AG09319 (cell line): ENCODE data around the gene SLC25A26.
"Not testable (repeated sequence)": the region's sequence is repeated elsewhere in the genome, so short reads cannot be mapped to it uniquely, and the experiment has no call there.

Experiments used
- DNase-seq: peaks from one replicate; pipeline ENCODE4 v3.0.0-alpha.2; 2010; ENCODE audit warnings: low read depth; ENCODE audit errors: extremely low read depth
- CTCF ChIP-seq: IDR thresholded peaks from 2 replicates; pipeline ENCODE4 v1.5.1; 2011; ENCODE audit warnings: low read depth, mild to moderate bottlenecking, inconsistent platforms, low read length, moderate library complexity

Gene SLC25A26

GRCh38 chr3:66415867-66416428 lies 195.1 kb downstream of the SLC25A26 start:
- TF ChIP-seq CTCF: no peak
- DNase-seq: no peak

- no peak for TF ChIP-seq CTCF
- no peak for DNase-seq
Observed at GRCh38 chr3:66416556-66417304, 195.9 kb downstream of the SLC25A26 start.

GRCh38 chr3:66418475-66418931 lies 197.7 kb downstream of the SLC25A26 start:
- no peak for DNase-seq
- TF ChIP-seq CTCF: no peak

GRCh38 chr3:66419036-66419435 lies 198.2 kb downstream of the SLC25A26 start:
- TF ChIP-seq CTCF: no peak
- no peak for DNase-seq

- not testable (repeated sequence) for DNase-seq
Observed at GRCh38 chr3:66421144-66421543, 200.3 kb downstream of the SLC25A26 start.

GRCh38 chr3:66421893-66422292 lies 201.1 kb downstream of the SLC25A26 start:
- not testable (repeated sequence) for DNase-seq

GRCh38 chr3:66423791-66424190 lies 203.0 kb downstream of the SLC25A26 start:
- DNase-seq: no peak
- no peak for TF ChIP-seq CTCF

GRCh38 chr3:66425032-66425431 lies 204.2 kb downstream of the SLC25A26 start:
- no peak for TF ChIP-seq CTCF
- no peak for DNase-seq
